ENCODE results near the gene AGBL5.

Gene AGBL5

DNA sequence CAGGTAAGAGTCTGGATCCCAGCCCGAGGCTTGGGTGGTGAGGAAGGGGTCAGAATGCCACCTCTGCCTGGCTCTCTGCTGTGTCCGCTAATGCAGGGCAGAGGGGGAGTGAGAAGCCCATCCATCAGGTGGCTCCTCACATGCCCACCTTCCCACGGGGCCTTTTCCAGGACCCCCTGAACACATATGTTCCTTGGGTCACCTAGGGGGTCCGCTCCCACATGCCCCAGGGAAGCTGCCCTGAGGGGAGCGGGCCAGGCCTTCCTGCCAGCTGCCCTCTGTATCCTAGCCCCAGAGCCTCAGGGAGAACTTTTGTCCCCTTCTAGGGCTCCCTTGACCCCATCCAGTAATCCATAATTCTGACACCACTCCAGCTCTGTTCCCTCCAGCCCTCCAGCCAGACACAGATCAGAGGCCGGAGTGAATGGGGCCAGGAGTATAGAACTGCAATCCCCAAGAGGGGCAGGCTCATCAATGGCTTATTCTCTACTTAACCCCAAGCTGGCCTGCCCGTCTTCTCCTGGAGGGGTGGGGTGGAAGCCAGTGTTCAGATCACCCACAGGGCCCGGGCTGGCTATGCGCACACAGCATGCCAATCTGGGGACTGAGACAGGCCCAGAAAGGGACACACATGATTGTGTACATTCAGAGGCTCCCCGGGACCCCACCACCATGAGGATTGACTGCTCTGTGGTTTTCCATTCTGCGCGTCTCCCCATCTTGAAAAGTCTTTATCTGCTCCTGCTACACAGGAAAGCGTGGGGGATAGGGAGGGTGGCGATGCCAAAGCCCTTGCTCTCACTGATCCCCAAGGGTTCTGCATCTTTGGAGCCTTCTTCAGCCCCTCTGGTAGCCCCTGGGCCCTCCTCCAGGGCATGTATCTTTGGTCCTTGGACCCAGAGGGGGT lies 28.0 kb downstream of the AGBL5 start:
- no peak for DNase-seq

DNA sequence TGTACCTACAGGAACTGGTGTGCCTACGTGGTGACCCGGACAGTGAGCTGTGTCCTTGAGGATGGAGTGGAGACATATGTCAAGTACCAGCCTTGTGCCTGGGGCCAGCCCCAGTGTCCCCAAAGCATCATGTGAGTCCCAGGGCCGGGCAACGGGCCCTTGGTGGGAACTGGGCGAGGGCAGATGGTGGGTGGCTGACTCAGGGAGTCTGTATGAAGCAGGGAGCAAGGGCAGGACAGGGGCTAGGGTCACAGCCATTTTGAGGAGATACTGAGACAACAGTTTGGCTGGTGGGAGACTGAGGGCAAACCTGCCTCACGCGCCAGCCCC lies 28.6 kb downstream of the AGBL5 start:
- no peak for DNase-seq

DNA sequence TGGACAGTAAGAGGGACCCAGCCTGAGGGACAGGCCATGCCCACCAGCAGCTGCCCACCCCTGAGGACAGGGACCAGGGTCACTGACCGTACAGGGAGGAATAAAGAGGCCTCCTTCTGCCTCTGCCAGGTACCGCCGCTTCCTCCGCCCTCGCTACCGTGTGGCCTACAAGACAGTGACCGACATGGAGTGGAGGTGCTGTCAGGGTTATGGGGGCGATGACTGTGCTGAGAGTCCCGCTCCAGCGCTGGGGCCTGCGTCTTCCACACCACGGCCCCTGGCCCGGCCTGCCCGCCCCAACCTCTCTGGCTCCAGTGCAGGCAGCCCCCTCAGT lies 29.1 kb downstream of the AGBL5 start:
- no peak for DNase-seq

DNA sequence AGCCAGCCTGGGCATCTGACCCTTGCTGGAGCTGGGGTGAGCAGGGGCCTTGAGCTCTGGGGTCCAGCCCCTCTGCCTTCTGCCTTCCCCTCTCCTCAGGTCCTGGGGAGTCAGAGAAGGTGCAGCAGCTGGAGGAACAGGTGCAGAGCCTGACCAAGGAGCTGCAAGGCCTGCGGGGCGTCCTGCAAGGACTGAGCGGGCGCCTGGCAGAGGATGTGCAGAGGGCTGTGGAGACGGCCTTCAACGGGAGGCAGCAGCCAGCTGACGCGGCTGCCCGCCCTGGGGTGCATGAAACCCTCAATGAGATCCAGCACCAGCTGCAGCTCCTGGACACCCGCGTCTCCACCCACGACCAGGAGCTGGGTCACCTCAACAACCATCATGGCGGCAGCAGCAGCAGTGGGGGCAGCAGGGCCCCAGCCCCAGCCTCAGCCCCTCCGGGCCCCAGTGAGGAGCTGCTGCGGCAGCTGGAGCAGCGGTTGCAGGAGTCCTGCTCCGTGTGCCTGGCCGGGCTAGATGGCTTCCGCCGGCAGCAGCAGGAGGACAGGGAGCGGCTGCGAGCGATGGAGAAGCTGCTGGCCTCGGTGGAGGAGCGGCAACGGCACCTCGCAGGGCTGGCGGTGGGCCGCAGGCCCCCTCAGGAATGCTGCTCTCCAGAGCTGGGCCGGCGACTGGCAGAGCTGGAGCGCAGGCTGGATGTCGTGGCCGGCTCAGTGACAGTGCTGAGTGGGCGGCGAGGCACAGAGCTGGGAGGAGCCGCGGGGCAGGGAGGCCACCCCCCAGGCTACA lies 30.7 kb downstream of the AGBL5 start:
- DNase-seq: no peak

DNA sequence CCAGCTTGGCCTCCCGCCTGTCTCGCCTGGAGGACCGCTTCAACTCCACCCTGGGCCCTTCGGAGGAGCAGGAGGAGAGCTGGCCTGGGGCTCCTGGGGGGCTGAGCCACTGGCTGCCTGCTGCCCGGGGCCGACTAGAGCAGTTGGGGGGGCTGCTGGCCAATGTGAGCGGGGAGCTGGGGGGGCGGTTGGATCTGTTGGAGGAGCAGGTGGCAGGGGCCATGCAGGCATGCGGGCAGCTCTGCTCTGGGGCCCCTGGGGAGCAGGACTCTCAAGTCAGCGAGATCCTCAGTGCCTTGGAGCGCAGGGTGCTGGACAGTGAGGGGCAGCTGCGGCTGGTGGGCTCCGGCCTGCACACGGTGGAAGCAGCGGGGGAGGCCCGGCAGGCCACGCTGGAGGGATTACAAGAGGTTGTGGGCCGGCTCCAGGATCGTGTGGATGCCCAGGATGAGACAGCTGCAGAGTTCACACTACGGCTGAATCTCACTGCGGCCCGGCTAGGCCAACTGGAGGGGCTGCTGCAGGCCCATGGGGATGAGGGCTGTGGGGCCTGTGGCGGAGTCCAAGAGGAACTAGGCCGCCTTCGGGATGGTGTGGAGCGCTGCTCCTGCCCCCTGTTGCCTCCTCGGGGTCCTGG lies 31.4 kb downstream of the AGBL5 start:
- DNase-seq: no peak

DNA sequence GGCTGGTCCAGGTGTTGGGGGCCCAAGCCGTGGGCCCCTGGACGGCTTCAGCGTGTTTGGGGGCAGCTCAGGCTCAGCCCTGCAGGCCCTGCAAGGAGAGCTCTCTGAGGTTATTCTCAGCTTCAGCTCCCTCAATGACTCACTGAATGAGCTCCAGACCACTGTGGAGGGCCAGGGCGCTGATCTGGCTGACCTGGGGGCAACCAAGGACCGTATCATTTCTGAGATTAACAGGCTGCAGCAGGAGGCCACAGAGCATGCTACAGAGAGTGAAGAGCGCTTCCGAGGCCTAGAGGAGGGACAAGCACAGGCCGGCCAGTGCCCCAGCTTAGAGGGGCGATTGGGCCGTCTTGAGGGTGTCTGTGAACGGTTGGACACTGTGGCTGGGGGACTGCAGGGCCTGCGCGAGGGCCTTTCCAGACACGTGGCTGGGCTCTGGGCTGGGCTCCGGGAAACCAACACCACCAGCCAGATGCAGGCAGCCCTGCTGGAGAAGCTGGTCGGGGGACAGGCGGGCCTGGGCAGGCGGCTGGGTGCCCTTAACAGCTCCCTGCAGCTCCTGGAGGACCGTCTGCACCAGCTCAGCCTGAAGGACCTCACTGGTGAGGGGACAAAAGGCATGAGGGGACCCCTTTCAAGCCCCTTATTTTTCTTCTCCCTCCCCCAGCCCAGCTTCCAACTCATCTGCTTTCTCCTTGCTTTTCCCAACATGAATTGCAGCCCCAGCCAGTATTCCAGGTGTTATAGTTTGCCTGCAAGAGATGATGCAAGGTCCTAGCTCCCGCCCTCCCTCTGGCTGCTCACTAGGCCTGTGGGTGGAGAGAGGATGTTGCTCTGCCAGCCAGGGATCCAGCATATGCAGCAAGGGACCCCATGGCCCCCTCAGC lies 32.2 kb downstream of the AGBL5 start:
- no peak for DNase-seq

DNA sequence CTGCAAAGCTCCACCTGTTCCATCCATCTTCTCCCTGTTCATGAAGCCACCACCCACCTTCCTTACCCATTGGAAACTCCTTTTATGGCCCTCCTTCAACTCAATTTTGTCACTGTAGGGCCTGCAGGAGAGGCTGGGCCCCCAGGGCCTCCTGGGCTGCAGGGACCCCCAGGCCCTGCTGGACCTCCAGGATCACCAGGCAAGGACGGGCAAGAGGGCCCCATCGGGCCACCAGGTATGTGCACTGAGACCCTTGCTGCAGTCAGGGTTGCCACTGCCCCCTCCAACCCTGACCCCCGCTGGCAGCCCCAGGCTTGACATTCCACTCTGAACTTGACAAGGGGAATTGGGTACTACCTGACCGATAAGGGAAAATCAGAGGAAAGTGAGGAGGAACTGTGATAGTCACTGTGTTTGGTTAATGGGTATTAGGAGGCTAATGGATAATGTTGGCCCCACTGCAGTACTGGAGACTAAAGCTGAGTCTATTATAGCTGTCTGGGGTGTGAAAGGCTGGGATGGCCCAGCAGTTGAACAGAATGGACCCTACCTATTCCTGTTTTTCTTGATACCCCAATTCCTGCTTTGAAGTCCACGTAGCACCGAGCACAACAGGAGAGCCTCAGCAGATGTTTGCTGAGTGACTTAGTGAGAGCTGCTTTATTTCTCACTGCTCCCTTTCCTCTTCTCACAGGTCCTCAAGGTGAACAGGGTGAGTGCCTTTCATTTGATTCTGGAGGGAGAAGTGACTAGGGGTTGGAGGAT lies 33.0 kb downstream of the AGBL5 start:
- no peak for DNase-seq

DNA sequence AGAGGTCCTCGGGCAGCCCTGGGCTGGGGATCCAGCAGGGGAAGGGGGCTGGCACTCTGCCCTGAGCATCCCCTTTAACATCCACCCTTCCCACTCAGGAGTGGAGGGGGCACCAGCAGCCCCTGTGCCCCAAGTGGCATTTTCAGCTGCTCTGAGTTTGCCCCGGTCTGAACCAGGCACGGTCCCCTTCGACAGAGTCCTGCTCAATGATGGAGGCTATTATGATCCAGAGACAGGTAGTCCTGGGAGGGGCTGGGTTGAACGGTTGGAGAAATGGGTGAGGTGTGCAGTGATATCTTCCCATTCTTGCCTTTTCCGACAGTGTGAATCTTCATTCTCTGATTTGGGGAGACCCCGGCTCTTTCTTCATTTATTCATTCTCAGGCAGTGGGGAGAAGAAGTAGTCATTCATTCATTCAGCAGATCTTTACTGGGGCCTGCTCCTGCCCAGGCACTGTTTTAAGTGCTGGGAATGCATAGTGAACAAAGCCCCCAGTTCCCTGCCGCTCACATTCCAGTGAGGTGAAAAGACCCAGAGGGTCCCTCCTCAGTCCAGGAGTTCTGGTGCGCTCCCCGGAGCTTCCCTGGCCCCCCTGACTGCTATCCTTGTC lies 33.7 kb downstream of the AGBL5 start:
- no peak for DNase-seq

DNA sequence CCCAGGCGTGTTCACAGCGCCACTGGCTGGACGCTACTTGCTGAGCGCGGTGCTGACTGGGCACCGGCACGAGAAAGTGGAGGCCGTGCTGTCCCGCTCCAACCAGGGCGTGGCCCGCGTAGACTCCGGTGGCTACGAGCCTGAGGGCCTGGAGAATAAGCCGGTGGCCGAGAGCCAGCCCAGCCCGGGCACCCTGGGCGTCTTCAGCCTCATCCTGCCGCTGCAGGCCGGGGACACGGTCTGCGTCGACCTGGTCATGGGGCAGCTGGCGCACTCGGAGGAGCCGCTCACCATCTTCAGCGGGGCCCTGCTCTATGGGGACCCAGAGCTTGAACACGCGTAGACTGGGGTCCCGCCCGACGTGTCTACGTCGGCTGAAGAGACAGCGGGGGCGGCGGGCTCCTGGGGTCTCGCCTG lies 34.2 kb downstream of the AGBL5 start:
- no peak for DNase-seq

DNA sequence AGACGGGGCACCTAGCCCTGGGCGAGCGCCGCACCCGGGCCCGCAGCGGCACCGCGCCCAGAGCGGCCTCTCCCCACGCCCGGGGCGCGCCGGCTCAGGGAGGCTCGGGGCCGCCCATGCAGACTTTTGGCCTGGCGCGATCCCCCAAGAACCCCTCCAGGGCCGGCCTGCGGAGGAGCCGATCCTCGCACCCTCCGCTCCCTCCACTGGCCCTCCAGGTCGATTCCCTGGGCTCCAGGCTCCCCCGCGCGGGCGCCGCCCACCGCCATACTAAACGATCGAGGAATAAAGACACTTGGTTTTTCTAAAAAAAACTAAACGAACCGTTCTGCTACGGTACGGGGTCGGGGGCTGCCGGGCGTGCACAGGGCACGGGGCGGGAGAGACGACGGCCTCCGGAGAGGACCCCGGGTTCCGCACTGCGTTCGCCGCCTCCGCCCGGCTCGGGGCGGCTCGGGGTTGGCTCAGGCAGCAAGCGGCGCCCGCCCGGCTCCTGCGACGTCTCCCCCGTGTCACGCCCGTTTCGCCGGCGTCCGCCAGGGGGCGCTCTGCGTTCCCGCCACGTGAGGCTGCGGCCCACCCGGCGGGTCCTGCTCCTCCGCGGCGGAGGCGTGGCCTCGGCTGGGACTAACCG lies 34.7 kb downstream of the AGBL5 start:
- peak; percentile 69 for DNase-seq

DNA sequence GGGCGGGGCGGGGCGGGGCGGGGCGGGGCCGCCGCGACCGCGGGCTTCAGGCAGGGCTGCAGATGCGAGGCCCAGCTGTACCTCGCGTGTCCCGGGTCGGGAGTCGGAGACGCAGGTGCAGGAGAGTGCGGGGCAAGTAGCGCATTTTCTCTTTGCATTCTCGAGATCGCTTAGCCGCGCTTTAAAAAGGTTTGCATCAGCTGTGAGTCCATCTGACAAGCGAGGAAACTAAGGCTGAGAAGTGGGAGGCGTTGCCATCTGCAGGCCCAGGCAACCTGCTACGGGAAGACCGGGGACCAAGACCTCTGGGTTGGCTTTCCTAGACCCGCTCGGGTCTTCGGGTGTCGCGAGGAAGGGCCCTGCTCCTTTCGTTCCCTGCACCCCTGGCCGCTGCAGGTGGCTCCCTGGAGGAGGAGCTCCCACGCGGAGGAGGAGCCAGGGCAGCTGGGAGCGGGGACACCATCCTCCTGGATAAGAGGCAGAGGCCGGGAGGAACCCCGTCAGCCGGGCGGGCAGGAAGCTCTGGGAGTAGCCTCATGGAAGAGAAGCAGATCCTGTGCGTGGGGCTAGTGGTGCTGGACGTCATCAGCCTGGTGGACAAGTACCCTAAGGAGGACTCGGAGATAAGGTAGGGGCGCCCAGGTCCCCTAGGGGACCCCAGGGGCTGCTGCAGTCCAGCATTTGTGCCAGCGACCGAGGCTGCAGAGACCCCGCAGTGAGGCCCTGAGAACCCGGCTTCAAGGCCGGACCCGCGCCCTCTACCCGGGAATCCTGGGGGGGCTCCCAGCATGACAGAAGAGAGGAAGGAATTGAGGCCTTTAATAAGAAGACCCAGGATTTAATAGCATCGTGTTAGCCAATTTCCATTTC lies 35.5 kb downstream of the AGBL5 start, which contains the start of gene KHK:
KHK (plus strand) TSS at position 49 of the 870 bp plus-strand sequence; CDS start at position 537, 488 bp downstream.
- DNase-seq: no peak

DNA sequence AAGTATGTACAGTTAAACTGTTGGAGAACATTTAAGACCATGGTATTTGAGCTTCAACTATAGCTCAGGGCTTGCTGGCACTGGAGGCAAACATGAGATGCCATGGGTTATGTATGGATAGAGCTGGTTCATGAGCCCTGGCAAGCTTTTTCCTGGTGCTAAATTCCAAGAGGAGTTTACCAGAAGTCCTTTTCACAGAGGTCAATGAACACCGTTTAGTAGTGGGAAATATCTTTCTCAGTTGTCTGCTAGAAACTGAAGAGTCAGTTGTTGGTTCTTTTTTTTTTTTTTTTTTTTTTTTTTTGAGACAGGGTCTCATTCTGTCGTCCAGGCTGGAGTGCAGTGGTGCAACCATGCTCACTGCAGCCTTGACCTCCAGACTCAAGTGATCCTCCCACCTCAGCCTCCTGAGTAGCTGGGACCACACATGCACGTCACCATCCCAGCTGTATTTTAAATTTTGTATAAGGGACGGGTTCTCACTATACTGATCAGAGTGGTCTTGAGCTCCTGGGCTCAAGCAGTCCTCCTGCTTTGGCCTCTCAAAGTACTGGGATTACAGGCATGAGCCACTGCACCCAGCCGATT lies 36.4 kb downstream of the AGBL5 start:
- DNase-seq: no peak

DNA sequence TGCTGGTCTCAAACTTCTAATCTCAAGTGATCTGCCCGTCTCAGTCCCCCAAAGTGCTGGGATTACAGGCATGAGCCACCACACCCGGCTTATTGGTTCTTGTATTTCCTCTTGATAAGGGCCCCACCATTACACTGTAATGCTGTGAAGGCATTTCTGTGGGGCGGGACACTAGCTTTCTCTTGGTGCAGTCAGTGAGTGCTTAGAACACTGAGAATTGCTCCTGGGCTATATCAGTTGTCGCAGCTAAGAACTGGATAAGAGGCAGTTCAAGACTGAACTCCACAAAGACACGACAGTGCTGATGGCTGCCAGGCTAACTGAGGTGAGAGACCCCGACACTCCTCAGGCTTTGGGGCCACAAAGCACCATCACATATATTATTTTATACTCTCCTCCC lies 37.2 kb downstream of the AGBL5 start:
- DNase-seq: no peak

DNA sequence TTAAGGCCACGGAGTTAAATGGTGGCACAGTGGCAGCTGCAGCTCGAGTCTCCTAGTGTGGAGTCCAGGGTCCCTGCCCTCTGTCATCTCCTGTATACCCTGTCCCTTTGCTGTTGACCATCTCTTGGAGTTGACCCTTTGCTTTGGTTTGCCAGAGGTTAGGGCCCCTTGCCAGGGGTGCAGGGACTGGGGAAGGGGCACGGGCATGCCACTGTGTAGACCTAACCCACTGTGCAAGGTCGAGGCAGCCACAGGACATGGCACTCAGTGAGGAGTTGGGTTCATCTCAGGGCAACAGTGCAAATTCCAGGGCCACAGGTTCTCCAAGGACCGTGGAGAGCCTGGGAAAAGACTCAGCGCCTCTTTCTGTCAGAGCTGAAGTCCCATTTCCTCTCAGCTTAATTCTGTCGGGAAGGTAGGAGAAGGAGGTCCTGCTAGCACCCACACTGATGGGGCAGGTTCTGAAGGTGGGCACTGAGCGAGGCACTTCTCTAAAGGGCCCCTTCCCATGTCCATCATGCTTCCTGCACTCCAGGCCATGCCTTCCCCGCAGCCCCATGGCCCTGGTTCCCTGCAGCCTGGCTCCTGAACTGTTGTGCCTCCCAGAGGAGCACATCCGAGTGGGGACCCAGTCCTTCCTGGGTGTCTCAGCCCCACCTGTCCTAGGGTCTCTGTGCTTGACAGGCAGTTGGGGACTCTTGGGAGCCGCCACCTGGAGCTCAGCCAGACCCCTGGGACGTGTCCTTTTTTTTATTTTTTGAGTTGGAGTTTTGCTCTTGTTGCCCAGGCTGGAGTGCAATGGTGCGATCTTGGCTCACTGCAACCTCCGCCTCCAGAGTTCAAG lies 37.9 kb downstream of the AGBL5 start:
- DNase-seq: no peak

DNA sequence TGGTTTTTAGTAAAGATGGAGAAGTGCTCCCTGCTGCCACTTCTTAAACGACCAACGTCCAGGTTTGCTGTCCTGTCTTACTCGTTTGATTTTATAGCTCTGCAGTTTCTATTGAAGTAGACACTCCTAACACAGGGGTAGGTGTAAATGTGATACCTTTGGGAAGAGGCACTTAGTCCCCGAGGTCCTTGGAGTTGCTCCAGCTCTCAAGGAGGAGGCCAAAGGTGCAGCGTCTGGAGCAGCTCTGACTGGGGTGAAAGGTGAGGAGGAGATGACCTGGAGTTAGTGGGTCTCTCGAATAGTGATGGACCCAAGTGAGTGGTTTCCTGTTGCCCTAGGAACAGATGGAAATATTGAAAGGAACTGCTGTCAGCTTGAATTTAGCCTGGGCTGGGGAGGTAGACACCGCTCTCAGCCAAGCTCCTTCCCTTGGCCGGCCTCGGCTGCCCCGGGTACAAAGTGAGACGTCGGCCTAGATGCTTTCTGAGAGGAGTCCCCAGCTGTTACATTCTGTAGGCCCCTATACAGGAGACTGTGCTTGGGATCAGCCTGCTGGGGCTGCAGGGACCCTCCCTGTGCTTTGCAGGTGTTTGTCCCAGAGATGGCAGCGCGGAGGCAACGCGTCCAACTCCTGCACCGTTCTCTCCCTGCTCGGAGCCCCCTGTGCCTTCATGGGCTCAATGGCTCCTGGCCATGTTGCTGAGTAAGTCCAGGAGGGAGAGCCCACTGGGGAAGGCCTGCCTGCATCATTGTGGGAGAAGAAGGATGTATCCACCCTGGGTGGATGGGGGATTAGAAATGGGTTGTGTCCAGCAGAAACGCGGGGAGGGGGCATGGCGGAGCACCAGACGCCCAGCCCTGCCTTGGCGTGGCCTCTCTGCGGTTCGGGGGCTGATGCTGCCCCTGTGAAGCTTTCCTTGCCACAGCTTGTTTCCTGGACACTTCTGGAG lies 40.6 kb downstream of the AGBL5 start:
- DNase-seq: no peak

DNA sequence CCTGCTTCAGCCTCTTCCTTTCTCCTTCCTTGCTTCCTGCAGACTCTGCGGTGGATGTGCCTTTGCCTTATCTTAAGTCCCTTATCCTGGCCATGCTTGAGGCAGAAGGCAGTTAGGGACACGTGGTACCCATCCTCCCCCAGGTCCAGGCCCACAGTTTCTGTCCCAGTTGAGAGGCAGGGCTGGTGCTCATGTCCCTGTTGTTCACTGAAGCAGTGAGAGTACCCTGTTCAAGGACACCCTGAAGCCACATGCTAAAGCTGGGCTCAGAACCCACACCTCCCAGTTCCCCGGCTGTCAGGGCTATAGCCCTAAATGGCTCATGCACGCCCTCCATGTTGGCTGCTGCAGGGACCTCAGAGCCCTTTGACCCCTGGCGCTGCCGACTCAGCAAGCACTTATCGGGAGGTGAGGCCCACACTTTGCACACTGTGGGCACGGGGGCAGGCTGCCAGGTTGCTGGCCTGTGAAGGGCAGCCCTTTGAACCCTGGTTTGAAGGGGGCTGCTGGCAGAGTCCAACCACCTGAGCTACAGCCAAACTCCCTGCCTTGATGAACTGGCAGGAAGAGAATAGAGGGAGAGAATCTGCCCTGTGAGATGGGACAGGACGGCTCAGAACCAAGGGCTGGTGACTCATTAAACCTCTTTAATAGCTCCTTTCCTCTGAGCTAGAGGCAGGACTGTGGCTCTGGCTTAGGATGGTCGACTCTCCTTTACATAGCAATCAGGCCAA lies 41.4 kb downstream of the AGBL5 start:
- no peak for DNase-seq

All from amniotic stem cell (primary cell).